Prostate gland (tissue), 2 donors: ENCODE measurements around the gene FAM193A. TPM values are rescaled to one million over a fixed set of nuclear protein-coding genes. Genes with fewer than 3 reads are reported as not detected.
"Not testable (repeated sequence)": the region's sequence is repeated elsewhere in the genome, so short reads cannot be mapped to it uniquely, and the experiment has no call there.

Experiments
- DNase-seq: peaks from one replicate; pipeline ENCODE4 v3.0.0-alpha.2; 2019; ENCODE audit warnings: low spot score
- H3K27ac ChIP-seq, 2 donors: fragments of 200-600 bp; sonication (generic); 2 replicates each; pipeline ENCODE4 v1.5.1; 2017 to 2019
- H3K27me3 ChIP-seq: fragments of 200-600 bp; sonication (generic); replicated peaks from 2 replicates; pipeline ENCODE4 v1.5.1; 2019; ENCODE audit not compliant: insufficient read depth
- H3K36me3 ChIP-seq, 2 donors: fragments of 200-600 bp; sonication (generic); 1 replicate in 1 of 2; 2 replicates in 1 of 2; pipeline versions ENCODE4 v1.5.1 to v1.8.1; 2017 to 2019
- H3K4me1 ChIP-seq: fragments of 200-600 bp; sonication (generic); replicated peaks from 2 replicates; pipeline ENCODE4 v1.5.1; 2019
- H3K4me3 ChIP-seq, 2 donors: fragments of 200-600 bp; sonication (generic); 2 replicates each; pipeline ENCODE4 v1.5.1; 2017 to 2019
- H3K9me3 ChIP-seq: fragments of 200-600 bp; sonication (generic); 2 replicates; pipeline ENCODE4 v1.5.1; 2017
- POLR2A ChIP-seq: fragments of 450-650 bp; IDR thresholded peaks from one replicate; pipeline ENCODE4 v1.6.1; 2016; ENCODE audit warnings: antibody characterized with exemption, mild to moderate bottlenecking
- POLR2AphosphoS5 ChIP-seq: sonication (generic); formaldehyde crosslinking; IDR thresholded peaks from one replicate; pipeline ENCODE4 v1.6.1; 2017; ENCODE audit warnings: antibody characterized with exemption
- WGBS: methylation state at CpG from one replicate; pipeline ENCODE4 v1.1.5; 2018; 5-methylcytosine and 5-hydroxymethylcytosine counted together
- intact Hi-C: fragments of 100-400 bp; cut with DNase I; formaldehyde crosslinking; loops from one replicate; pipeline ENCODE4 v1.14.2; 2022
- total RNA-seq, 2 donors: library from RNA; depleted of rRNA; stranded (reverse); fragments of >200 nt; gene quantifications; one replicate each; pipeline ENCODE4 v1.1.0, GENCODE V29; 2016
- TF ChIP-seq, protein P1 (sequence below), 4 experiments: fragments of 200-600 bp in 2 of 4; fragments of 450-650 bp in 2 of 4; sonication (generic) in 2 of 4; IDR thresholded peaks; 1 replicate in 3 of 4; 2 replicates in 1 of 4; pipeline ENCODE4 v1.5.1; 2016 to 2019; ENCODE audit warnings: antibody characterized with exemption in 4 of 4, mild to moderate bottlenecking in 2 of 4, moderate library complexity in 2 of 4

FAM193A gene
- total RNA-seq, 2 donors from 2014 or later, result 24.1 to 53.1 TPM

GRCh38 chr4:2630556-2631273 is 94.3 kb downstream of the FAM193A start:
- Histone ChIP-seq H3K36me3 (peaks cover 0 to 6% of the 10 kb centered on the region in 2 donors), H3K27me3 (no peaks in the 10 kb centered on the region), H3K9me3 (no peaks in the 10 kb centered on the region), H3K4me3 (no peak overlapping the region), H3K4me1 (no peaks in the 10 kb centered on the region), H3K27ac (no peak overlapping the region)
- 85% methylated on average over 24 of the region's 24 CpGs for WGBS
- TF ChIP-seq, protein P1, sequence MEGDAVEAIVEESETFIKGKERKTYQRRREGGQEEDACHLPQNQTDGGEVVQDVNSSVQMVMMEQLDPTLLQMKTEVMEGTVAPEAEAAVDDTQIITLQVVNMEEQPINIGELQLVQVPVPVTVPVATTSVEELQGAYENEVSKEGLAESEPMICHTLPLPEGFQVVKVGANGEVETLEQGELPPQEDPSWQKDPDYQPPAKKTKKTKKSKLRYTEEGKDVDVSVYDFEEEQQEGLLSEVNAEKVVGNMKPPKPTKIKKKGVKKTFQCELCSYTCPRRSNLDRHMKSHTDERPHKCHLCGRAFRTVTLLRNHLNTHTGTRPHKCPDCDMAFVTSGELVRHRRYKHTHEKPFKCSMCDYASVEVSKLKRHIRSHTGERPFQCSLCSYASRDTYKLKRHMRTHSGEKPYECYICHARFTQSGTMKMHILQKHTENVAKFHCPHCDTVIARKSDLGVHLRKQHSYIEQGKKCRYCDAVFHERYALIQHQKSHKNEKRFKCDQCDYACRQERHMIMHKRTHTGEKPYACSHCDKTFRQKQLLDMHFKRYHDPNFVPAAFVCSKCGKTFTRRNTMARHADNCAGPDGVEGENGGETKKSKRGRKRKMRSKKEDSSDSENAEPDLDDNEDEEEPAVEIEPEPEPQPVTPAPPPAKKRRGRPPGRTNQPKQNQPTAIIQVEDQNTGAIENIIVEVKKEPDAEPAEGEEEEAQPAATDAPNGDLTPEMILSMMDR (IDR thresholded peaks at IDR 0.05), result no peak
- TF ChIP-seq POLR2AphosphoS5 (no peak), POLR2A (no peak)
- no peak for DNase-seq
- intact Hi-C loops, result no loop called here

- Histone ChIP-seq H3K4me3 (no peak overlapping the region), H3K4me1 (peaks cover 4% of the 10 kb centered on the region), H3K9me3 (no peaks in the 10 kb centered on the region), H3K27ac (no peak overlapping the region), H3K36me3 (no peaks in the 10 kb centered on the region), H3K27me3 (no peaks in the 10 kb centered on the region)
- intact Hi-C loops, result no loop called here
- 73% methylated on average over 5 of the region's 5 CpGs for WGBS
- TF ChIP-seq POLR2AphosphoS5 (no peak), POLR2A (no peak)
- TF ChIP-seq, protein P1 (IDR thresholded peaks at IDR 0.05), result no peak
- DNase-seq, result no peak
Measured at GRCh38 chr4:2634014-2634413, 97.6 kb downstream of the FAM193A start.

DNA sequence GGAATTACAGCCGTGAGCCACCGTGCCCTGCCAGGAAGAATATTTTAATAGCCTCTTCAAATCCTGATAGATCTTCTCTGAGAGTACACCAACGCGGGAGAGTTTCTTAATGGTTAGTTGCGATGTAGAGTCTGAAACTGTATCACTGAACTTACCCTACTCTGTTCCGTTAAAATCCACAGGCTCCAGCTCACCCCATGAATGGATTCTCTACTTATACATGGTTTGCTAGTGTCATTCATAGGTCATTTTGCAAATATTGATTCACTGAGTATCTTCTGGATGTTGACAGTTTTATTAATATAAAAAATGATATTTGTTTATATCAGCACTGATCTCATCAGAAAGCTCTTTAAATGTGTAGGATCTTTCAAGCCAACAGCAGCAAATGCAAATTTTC is 99.9 kb downstream of the FAM193A start:
- 80% methylated on average over 6 of the region's 6 CpGs for WGBS
- Histone ChIP-seq H3K4me3 (no peak overlapping the region), H3K36me3 (no peaks in the 10 kb centered on the region), H3K27me3 (no peaks in the 10 kb centered on the region), H3K27ac (no peak overlapping the region), H3K4me1 (peaks cover 4% of the 10 kb centered on the region), H3K9me3 (no peaks in the 10 kb centered on the region)
- intact Hi-C loops, result no loop called here
- no peak for DNase-seq
- TF ChIP-seq, protein P1 (IDR thresholded peaks at IDR 0.05), result no peak
- TF ChIP-seq POLR2A, result no peak
- no peak for TF ChIP-seq POLR2AphosphoS5

DNA sequence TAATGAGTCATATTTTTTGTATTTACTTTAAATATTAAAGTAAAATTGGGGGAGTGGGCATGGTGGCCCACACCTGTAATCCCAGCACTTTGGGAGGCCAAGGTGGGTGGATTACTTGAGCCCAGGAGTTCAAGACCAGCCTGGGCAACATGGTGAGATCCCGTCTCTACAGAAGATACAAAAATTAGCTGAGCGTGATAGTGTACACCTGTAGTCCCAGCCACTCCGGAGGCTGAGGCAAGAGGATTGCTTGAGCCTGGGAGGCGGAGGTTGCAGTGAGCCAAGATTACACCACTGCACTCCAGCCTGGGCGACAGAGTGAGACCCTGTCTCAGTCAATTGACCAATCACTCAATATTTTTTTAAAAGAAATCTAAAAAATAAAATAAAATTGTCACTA is 100.5 kb downstream of the FAM193A start:
- intact Hi-C loops, H3K9me3 ChIP-seq, H3K4me1 ChIP-seq, H3K4me3 ChIP-seq, H3K27me3 ChIP-seq, H3K36me3 ChIP-seq, DNase-seq, H3K27ac ChIP-seq: not testable (repeated sequence)
- WGBS, result 96% methylated on average over 5 of the region's 5 CpGs

GRCh38 chr4:2637956-2638552 is 101.6 kb downstream of the FAM193A start:
- intact Hi-C loops, result no loop called here
- Histone ChIP-seq H3K4me3 (no peak overlapping the region), H3K4me1 (peaks cover 4% of the 10 kb centered on the region), H3K36me3 (no peaks in the 10 kb centered on the region), H3K27me3 (no peaks in the 10 kb centered on the region), H3K27ac (no peak overlapping the region), H3K9me3 (no peaks in the 10 kb centered on the region)
- TF ChIP-seq, protein P1 (IDR thresholded peaks at IDR 0.05), result no peak
- TF ChIP-seq POLR2A, result no peak
- no peak for TF ChIP-seq POLR2AphosphoS5
- 43% methylated on average over 9 of the region's 9 CpGs for WGBS
- DNase-seq, result no peak
